GM21825 (cell line): Measurements from ENCODE around the gene BAIAP3.

Source experiments
- ATAC-seq: cut with Tn5 transposase; IDR thresholded peaks from one replicate; pipeline ENCODE4 v1.9.1; 2021; ENCODE audit warnings: mild to moderate bottlenecking, moderate library complexity; ENCODE audit not compliant: unreplicated experiment

BAIAP3 gene

DNA sequence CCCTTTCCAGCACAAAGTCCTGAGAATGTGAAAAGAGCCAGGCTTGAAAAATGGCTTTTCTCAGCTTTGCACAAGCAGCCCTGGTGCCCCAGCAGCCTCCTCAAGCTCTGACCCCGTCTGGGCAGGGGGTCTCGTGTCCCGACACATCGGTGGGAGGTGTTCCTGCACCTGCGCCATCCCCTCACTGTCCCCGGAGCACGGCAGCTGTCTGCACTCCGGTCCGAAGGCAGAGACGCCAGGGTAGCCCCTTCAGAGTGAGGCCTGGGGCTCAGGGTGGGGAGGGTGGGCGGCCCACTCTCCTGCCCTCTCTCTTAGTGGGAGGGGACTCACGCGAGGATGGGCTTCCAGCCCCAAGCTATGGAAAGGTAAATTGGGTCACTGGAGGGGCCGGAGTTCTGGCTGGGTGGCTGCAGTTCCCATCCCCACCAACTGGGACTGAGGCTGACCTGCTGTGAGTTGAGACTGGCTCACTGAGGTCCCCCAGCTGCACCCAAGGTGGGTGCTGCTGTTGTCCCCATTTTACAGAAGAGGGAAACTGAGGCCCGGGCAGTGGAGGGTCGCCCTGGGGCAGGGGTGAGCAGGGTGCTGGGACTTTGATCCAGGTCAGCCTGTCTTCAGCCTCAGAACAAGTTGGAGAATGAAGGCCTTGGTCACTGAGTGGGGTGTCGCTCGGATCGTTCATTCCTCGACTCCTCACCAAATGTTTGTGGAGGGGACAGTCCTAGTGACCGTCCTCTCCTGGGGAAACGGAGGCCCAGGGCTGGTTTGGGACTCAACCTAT is 2.3 kb upstream of the BAIAP3 start:
- no peak for ATAC-seq

GRCh38 chr16:1331712-1332617 is 1.5 kb upstream of the BAIAP3 start:
- ATAC-seq, result no peak

DNA sequence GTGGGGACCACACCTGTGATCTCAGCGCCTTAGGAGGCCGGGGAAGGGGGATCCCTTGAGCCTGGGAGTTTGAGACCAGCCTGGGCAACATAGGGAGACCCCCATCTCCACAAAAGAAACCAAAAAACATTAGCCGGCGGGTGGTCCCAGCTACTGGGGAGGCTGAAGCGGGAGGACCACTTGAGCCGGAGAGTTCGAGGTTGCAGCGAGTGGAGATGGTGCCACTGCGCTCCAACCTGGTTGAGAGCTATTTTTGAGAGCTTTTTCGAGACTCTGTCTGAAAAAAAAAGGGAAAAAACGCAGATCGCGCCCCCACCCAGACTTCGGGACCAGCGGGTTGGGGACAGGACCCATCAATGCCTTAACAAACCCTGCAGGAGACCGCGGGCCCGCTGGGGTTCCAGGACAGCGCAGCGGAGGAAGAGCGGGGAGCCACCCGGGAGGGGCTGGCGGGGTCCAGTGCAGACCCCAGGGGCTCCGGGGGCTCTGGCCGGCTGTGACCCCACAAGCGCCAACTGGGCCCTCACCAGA is 762 bp upstream of the BAIAP3 start:
- no peak for ATAC-seq

DNA sequence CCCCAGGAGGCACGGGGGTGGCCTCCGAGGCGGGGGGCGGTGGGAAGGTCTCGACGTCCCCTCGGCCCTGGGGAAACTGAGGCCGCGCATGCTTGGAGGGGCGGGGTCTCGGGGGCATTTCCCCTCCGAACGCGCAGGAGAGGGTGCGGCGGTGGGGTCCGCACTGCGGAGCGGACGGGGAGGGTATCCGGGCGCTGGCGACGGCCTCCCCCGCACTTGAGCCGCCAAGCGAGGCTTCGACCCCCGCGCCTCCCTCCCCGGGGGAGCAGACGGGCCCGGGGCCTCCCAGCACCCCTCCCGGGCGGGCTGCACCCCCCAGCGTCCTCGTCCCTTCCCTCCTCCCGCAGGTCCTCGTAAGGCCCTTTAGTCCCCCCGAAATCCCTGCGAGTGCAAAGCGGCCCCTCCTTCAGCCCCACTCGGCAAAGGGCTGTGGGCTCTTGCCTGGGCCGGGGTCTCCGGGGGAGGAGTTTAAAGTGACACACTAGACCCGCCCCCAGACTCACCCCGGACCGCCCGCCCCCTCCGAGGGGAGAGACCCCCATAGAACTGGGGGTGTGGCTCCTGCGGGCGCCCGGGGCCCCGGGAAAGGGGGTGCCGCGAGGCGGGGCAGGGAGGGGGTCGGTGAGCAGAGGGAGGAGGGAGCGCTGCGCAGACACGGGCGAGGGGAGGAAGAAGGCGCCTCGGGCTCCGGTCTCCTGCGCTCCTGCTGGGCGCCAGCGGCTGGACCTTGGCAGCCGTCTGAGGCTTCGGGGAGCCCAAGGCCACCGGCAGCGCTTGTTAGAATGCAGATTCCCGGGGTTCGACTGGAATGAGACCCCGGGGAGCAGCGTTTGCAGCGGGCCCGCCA is 632 bp downstream of the BAIAP3 start:
- no peak for ATAC-seq

DNA sequence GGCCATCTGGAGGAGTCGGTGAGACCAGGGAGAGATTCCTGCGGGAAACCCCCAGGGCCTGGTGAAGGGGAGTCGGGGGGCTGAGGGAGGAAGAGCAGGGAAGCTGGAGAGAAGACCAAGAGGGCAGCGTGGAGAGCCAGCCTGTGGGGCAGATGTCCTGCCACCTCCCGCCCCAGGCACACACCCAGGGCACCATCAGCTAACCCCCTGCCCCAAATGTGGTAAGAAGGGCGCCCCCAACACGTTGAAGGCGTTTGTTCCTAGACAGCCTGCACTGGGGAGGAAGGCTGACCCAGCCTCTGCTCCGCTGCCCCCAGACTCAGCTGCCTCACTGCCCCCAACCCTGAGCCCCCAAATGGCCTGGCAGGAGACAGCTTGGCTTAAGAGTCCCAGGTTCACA is 1.3 kb downstream of the BAIAP3 start:
- no peak for ATAC-seq

- no peak for ATAC-seq
Observed at GRCh38 chr16:1335211-1335971, 1.9 kb downstream of the BAIAP3 start.

DNA sequence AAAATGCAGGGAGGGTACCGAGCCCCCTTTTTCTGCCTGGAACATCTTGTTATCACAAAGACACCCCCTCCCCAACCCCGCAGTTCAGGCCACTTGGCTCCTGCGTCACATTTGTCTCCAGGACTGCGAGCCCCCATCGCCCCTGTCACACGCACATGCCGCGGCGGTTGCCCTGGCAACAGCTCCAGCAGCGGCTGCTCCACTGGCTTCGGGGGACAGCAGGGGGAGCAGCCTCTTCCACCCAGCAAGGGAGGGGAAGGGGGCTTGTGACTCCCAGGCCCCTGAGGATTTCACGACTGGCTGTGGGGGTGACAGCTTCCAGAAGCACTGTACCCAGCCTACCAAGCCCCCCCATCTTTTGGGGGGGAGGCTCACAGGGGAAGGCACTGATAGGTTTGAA is 2.6 kb downstream of the BAIAP3 start:
- ATAC-seq, result no peak

- ATAC-seq, result no peak
Observed at GRCh38 chr16:1336619-1337018, 3.2 kb downstream of the BAIAP3 start.

- no peak for ATAC-seq
Observed at GRCh38 chr16:1337486-1337885, 4.0 kb downstream of the BAIAP3 start.

- no peak for ATAC-seq
Observed at GRCh38 chr16:1338119-1338730, 4.8 kb downstream of the BAIAP3 start.

- no peak for ATAC-seq
Observed at GRCh38 chr16:1338855-1339675, 5.6 kb downstream of the BAIAP3 start.

DNA sequence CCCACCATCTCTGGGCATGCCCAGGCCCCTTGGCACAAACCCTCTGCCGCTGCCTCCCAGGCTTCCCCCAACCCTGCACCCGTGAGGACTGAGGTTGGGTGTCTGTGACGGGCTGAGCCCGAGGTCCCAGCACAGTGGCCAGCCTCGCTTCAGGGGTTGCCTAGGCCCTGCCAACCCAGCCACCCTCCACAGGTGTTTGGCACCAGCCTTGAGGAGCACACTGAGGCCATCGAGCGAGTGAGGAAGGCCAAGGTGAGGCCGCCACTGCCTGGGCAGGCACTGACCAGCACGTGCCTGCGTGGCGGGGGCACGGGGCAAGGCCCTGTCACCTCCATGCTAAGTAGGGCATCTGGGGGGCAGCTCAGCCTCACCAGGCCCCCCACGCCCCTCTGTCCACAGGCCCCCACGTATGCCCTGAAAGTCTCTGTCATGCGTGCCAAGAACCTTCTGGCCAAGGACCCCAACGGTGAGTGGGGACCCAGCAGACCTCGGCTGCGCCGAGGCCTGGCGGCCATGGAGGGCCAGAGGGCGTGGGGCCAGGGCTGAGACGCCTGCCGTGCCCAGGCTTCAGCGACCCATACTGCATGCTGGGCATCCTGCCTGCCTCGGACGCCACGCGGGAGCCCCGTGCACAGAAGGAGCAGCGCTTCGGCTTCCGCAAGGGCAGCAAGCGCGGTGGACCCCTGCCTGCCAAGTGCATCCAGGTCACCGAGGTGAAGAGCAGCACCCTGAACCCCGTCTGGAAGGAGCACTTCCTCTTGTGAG is 7.5 kb downstream of the BAIAP3 start:
- no peak for ATAC-seq

DNA sequence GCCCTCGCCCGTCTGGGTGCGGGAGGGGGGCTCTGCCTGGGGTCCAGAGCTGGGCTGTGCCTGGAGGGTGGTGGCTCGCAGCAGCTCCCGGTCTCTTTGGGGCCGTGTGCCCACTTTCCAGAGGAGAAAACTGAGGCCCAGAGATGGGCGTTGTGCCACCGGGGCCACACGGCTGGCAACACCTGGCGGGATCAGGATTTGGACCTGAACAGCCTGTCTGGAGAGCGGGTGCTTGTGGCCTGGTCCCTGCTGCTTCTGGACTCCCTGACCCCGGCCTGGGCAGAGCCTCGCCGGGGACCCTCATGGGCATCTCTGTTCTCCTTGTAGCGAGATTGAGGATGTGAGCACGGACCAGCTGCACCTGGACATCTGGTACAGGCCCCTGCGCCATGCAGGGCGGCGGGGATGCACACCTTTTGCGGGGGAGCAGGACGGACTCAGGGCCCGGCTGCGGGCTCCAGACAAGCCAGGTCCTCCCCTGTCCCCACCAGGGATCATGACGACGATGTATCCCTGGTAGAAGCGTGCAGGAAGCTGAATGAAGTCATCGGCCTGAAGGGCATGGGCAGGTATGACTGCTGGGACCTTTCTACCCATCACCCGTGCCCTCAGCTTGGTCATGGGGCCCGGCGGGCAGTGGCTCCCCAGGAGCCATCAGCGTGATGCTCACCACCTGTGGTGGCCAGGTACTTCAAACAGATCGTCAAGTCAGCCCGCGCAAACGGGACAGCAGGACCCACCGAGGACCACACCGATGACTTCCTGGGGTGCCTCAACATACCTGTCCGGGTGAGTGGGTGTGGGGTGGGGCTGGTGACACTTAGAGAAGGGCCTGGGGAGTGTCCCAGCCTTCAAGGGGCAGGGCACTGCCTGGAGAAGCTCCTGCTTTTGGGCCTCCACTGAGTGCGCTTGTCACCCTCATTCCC is 8.3 kb downstream of the BAIAP3 start:
- no peak for ATAC-seq

- peak; percentile 75 for ATAC-seq
Observed at GRCh38 chr16:1342526-1343427, 9.3 kb downstream of the BAIAP3 start.

DNA sequence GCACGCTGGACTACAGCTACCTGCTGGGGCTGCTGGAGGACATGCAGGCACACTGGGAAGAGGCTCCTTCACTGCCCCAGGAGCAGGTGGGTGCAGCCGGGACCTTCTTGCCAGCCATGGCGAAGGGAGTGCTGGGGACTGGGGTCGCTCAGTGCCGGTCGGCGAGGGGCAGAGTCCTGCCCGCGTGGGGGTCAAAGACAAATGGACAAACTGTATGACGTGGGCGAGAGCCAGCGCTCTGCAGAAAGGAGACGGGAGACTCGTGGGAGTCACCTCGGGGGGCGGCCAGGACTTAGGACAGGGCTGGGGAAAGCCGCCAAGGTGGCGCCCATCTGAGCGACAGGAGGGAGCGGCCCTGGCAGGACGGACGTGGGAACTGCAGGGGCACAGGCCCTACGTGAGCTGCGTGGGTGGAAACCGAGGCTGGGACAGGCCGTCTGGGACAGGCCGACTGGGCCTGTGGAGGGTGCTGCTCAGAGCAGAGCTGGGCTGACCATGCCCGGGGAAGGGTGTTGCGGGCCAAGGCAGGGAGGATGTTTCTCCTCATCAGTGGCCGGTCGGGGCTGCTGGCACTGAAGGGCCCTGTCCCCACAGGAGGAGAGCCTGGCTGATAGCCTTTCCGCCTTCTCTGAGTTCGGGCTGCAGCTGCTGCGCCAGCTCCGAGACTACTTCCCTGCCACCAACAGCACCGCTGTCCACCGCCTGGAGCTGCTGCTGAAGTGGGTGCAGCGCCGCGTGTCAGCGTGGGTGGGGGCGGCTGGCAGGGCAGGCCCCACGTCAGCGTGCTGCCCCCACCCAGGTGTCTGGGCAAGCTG is 10.2 kb downstream of the BAIAP3 start:
- ATAC-seq, result no peak
